Heart left ventricle (tissue), 16 donors: ENCODE measurements around the gene FRMD1. TPM values are rescaled to one million over a fixed set of nuclear protein-coding genes. Genes with fewer than 3 reads are reported as not detected.

ENCODE experiments used
- ATAC-seq, 4 donors: fragments of 200-7000 bp; cut with Tn5 transposase; one replicate each; pipeline ENCODE4 v1.9.1; 2020 to 2022; ENCODE audit warnings: moderate library complexity in 4 of 4, mild to moderate bottlenecking in 3 of 4, moderate number of reproducible peaks in 1 of 4
- DNase-seq, 5 donors: peaks; one replicate each; pipeline ENCODE4 v3.0.0-alpha.2; 2020
- H3K27ac ChIP-seq, 12 donors: fragments of 200-600 bp; sonication (generic) in 4 of 12; one replicate each; pipeline versions ENCODE4 v1.5.0 to v1.8.0; 2016 to 2022; ENCODE audit warnings: mild to moderate bottlenecking in 2 of 12
- H3K27me3 ChIP-seq, 9 donors: fragments of 200-600 bp; sonication (generic) in 2 of 9; one replicate each; pipeline versions ENCODE4 v1.5.1 to v1.8.0; 2016 to 2022; ENCODE audit warnings: mild to moderate bottlenecking in 3 of 9
- H3K36me3 ChIP-seq, 9 donors: fragments of 200-600 bp; sonication (generic) in 2 of 9; one replicate each; pipeline versions ENCODE4 v1.5.0 to v1.8.0; 2018 to 2022; ENCODE audit warnings: mild to moderate bottlenecking in 2 of 9
- H3K4me1 ChIP-seq, 12 donors: fragments of 200-600 bp; sonication (generic) in 4 of 12; one replicate each; pipeline versions ENCODE4 v1.5.0 to v1.8.0; 2016 to 2022; ENCODE audit warnings: mild to moderate bottlenecking in 3 of 12
- H3K4me3 ChIP-seq, 12 donors: fragments of 200-600 bp; sonication (generic) in 4 of 12; one replicate each; pipeline versions ENCODE4 v1.5.0 to v1.8.0; 2017 to 2022; ENCODE audit warnings: mild to moderate bottlenecking in 9 of 12, moderate library complexity in 4 of 12
- H3K9me3 ChIP-seq, 12 donors: fragments of 200-600 bp; sonication (generic) in 4 of 12; one replicate each; pipeline versions ENCODE4 v1.5.0 to v1.8.0; 2016 to 2022; ENCODE audit warnings: mild to moderate bottlenecking in 1 of 12
- CTCF ChIP-seq, 12 donors: fragments of 200-600 bp; sonication (generic) in 4 of 12; IDR thresholded peaks; one replicate each; pipeline versions ENCODE4 v1.5.0 to v1.8.0; 2018 to 2022; ENCODE audit warnings: antibody characterized with exemption in 12 of 12, mild to moderate bottlenecking in 5 of 12
- POLR2A ChIP-seq, 2 donors: fragments of 450-650 bp; IDR thresholded peaks; one replicate each; pipeline ENCODE4 v1.6.1; 2017; ENCODE audit warnings: antibody characterized with exemption in 2 of 2, mild to moderate bottlenecking in 2 of 2, moderate library complexity in 2 of 2
- WGBS, 4 donors: extraction: QIAGEN DNeasy Blood & Tissue Kit in 2 of 4; methylation state at CpG; one replicate each; pipeline versions ENCODE4 v1.1.5 to v1.1.7; 2013 to 2018; 5-methylcytosine and 5-hydroxymethylcytosine counted together
- intact Hi-C, 10 donors: fragments of 100-400 bp; cut with DNase I; formaldehyde crosslinking; loops; one replicate each; pipeline versions ENCODE4 v1.11.1 to v1.14.2; 2022
- polyA plus RNA-seq, 2 donors: library from polyadenylated mRNA; stranded (reverse); fragments of 200-250 nt; gene quantifications; one replicate each; pipeline ENCODE4 v1.2.3, GENCODE V29; 2013
- total RNA-seq, 9 donors: library from RNA; depleted of rRNA in 2 of 9; stranded (reverse); fragments of >200 nt in 2 of 9; fragmentation: NEBNext Ultra II Directional in 3 of 9; extraction: Animal tissue kit (Norgen Biotek cat#: 25700) in 3 of 9; gene quantifications; one replicate each; pipeline versions ENCODE4 v1.1.0 to v1.2.4, GENCODE V29; 2016 to 2023
- donor health status: ischemic (EF 13 %, LVEDD 7.1; RV severe dilation, severe dysfunction).
- donor health status: healthy with polysubstance abuse.
- donor health status: DM: no; HTN: yes; CAD: no.
- donor health status: DM: no; HTN: no; CAD: no.
- donor health status: ischemic (EF 25% LVEDD 6.9; RV normal size, moderate dysfunction).
- donor health status: ischemic (EF 25% LVEDD 5.7; RV mildly dilated, moderate dysfunction).
- donor health status: healthy.
- donor health status: DM: yes; HTN: yes; CAD: no.
- donor health status: ischemic (EF 35%, LVEDD 5.7; RV mildly dilated, moderate dysfunction).
- donor health status: nonischemic (EF 11% LVEDD 7.7; RV severe dilation, severe dysfunction).
- donor health status: DM: yes; HTN: yes; CAD: no.
- donor health status: PGD.
- donor health status: ischemic (EF 29% LVEDD 5.4; RV normal size, mild dysfunction).
- donor health status: nonischemic (EF 23%, LVEDD 6.1; RV moderate dilation, normal function).

FRMD1 gene
- total and polyA plus RNA-seq, 11 donors: 0.04 to 0.50 (median 0.14) TPM; not detected in 7

GRCh38 chr6:168043848-168044415, 35.1 kb downstream of the FRMD1 start:
- Histone ChIP-seq H3K4me1 (peaks cover 6 to 19% (median 13%) of the 10 kb centered on the region in 12 donors), H3K9me3 (peaks cover 0 to 25% (median 19%) of the 10 kb centered on the region in 12 donors), H3K4me3 (no peak overlapping the region), H3K27me3 (no peaks in the 10 kb centered on the region), H3K27ac (no peak overlapping the region), H3K36me3 (no peaks in the 10 kb centered on the region)
- ATAC-seq (no peak), DNase-seq (no peak)
- intact Hi-C loops: loop anchor here in 1 of 10 donors (10.0 kb wide), 1 partner anchor 109 kb away; no protein-coding TSS in a partner anchor
- no peak for TF ChIP-seq CTCF (IDR thresholded peaks at IDR 0.05)
- no peak for TF ChIP-seq POLR2A (IDR thresholded peaks at IDR 0.05)
- WGBS, 4 donors: 86 to 93% (median 91%) methylated on average over 9 to 21 of the region's 21 CpGs

- TF ChIP-seq CTCF (IDR thresholded peaks at IDR 0.05): no peak
- TF ChIP-seq POLR2A (IDR thresholded peaks at IDR 0.05): no peak
- intact Hi-C loops: loop anchor here in 1 of 10 donors (10.0 kb wide), 1 partner anchor 109 kb away; no protein-coding TSS in a partner anchor
- Histone ChIP-seq H3K36me3 (no peaks in the 10 kb centered on the region), H3K9me3 (peaks cover 0 to 29% (median 20%) of the 10 kb centered on the region in 12 donors), H3K27ac (no peak overlapping the region), H3K4me1 (peaks cover 6 to 19% (median 13%) of the 10 kb centered on the region in 12 donors), H3K27me3 (no peaks in the 10 kb centered on the region), H3K4me3 (no peak overlapping the region)
- DNase-seq: no peak
- WGBS, 4 donors: 89 to 95% (median 91%) methylated on average over 16 to 17 of the region's 17 CpGs
- ATAC-seq: no peak
Observed at GRCh38 chr6:168043193-168043847, 35.7 kb downstream of the FRMD1 start.

GRCh38 chr6:168042426-168043192, 36.4 kb downstream of the FRMD1 start:
- WGBS, 4 donors: 94 to 97% (median 95%) methylated on average over 29 of the region's 29 CpGs
- H3K4me1 ChIP-seq: peaks cover 7 to 24% (median 17%) of the 10 kb centered on the region in 12 donors
- H3K27me3 ChIP-seq: no peaks in the 10 kb centered on the region
- H3K4me3 ChIP-seq: no peak overlapping the region
- TF ChIP-seq POLR2A (IDR thresholded peaks at IDR 0.05): no peak
- no peak for ATAC-seq
- no peak for DNase-seq
- H3K36me3 ChIP-seq: no peaks in the 10 kb centered on the region
- intact Hi-C loops: loop anchor here in 1 of 10 donors (10.0 kb wide), 1 partner anchor 108 kb away; no protein-coding TSS in a partner anchor
- no peak overlapping the region for H3K27ac ChIP-seq
- peaks cover 0 to 29% (median 20%) of the 10 kb centered on the region in 12 donors for H3K9me3 ChIP-seq

GRCh38 chr6:168041928-168042327, 37.1 kb downstream of the FRMD1 start:
- Histone ChIP-seq H3K36me3 (no peaks in the 10 kb centered on the region), H3K4me1 (peaks cover 7 to 31% (median 19%) of the 10 kb centered on the region in 12 donors), H3K9me3 (peaks cover 0 to 29% (median 20%) of the 10 kb centered on the region in 12 donors), H3K27me3 (no peaks in the 10 kb centered on the region), H3K27ac (no peak overlapping the region), H3K4me3 (no peak overlapping the region)
- TF ChIP-seq CTCF (IDR thresholded peaks at IDR 0.05) (no peak), POLR2A (IDR thresholded peaks at IDR 0.05) (no peak)
- ATAC-seq (no peak), DNase-seq (no peak)
- WGBS, 4 donors: 82 to 90% (median 85%) methylated on average over 6 to 15 of the region's 15 CpGs
- intact Hi-C loops: loop anchor here in 1 of 10 donors (10.0 kb wide), 1 partner anchor 107 kb away; no protein-coding TSS in a partner anchor
